Endothelial cell (in vitro differentiated cells): ENCODE data around the gene KLHL40. TPM values are rescaled to one million over a fixed set of nuclear protein-coding genes. Genes with fewer than 3 reads are reported as not detected.

Experiments
- DNase-seq: peaks from one replicate; pipeline ENCODE4 v3.0.0; 2021; ENCODE audit warnings: low spot score
- H3K27ac Mint-ChIP-seq: one replicate; pipeline ENCODE4 v1.8.0; 2021; ENCODE audit warnings: mixed read lengths, inconsistent platforms; ENCODE audit not compliant: unreplicated experiment
- H3K27me3 Mint-ChIP-seq: one replicate; pipeline ENCODE4 v1.8.0; 2021; ENCODE audit warnings: mild to moderate bottlenecking, moderate library complexity, mixed read lengths, inconsistent platforms; ENCODE audit not compliant: unreplicated experiment
- H3K36me3 Mint-ChIP-seq: one replicate; pipeline ENCODE4 v1.8.0; 2021; ENCODE audit warnings: mild to moderate bottlenecking, low read depth, mixed read lengths, inconsistent platforms; ENCODE audit not compliant: unreplicated experiment
- H3K4me1 Mint-ChIP-seq: one replicate; pipeline ENCODE4 v1.8.0; 2021; ENCODE audit warnings: mild to moderate bottlenecking, mixed read lengths, inconsistent platforms; ENCODE audit not compliant: unreplicated experiment
- H3K4me3 Mint-ChIP-seq: one replicate; pipeline ENCODE4 v1.8.0; 2021; ENCODE audit warnings: mild to moderate bottlenecking, mixed read lengths, inconsistent platforms; ENCODE audit not compliant: unreplicated experiment
- H3K9me3 Mint-ChIP-seq: one replicate; pipeline ENCODE4 v1.8.0; 2021; ENCODE audit warnings: mixed read lengths, inconsistent platforms; ENCODE audit not compliant: unreplicated experiment
- CTCF ChIP-seq: fragments of 200-600 bp; sonication (generic); IDR thresholded peaks from one replicate; pipeline ENCODE4 v1.5.0; 2021; ENCODE audit warnings: antibody characterized with exemption; ENCODE audit not compliant: unreplicated experiment
- total RNA-seq: library from RNA; stranded (reverse); fragmentation: NEBNext Ultra II Directional; extraction: Animal tissue kit (Norgen Biotek cat#: 25700); gene quantifications from one replicate; pipeline ENCODE4 v1.2.1, GENCODE V29; 2021; ENCODE audit not compliant: unreplicated experiment

Gene KLHL40
- total RNA-seq, 1 donor from 2014 or later, result not detected

DNA sequence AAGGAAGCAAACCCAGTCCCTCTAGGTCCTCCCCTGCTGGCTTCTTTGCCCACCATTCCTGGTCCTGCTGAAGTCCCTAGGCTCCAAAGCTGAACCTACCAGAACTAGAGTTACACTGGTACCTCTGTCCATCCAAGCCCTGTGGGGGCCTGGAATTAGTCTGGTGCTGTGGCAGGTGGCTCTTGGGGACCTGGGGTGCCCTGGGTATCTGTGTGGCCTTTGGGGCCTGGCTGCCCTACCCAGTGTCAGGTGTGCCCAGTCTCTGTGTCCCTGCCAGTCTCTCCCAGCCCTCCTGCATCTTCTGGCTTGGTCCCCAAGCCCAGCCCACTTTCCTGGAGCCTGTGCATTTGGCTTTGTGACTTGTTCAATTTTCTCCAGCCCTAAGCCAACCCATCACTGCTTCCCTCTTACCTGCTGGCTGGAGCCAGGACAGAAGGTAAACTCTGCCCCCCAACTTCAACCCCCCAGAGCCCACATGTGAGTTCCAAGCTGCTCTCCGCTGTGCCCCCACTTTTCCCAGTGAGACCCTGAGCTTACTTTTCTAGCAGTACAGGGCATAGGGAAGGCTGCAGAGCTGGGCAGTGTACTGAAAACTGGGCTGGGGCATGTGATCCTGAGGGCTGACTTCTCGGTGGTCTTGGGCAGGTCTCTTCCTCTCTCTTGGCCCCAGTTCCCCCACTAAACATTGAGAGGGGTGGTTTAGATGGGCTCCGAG is 45.5 kb downstream of the KLHL40 start:
- Mint-ChIP-seq H3K9me3 (no peaks in the 10 kb centered on the region), H3K27me3 (peaks cover 9% of the 10 kb centered on the region), H3K4me1 (no peaks in the 10 kb centered on the region), H3K36me3 (no peaks in the 10 kb centered on the region), H3K27ac (no peak overlapping the region), H3K4me3 (no peak overlapping the region)
- no peak for DNase-seq
- no peak for TF ChIP-seq CTCF

DNA sequence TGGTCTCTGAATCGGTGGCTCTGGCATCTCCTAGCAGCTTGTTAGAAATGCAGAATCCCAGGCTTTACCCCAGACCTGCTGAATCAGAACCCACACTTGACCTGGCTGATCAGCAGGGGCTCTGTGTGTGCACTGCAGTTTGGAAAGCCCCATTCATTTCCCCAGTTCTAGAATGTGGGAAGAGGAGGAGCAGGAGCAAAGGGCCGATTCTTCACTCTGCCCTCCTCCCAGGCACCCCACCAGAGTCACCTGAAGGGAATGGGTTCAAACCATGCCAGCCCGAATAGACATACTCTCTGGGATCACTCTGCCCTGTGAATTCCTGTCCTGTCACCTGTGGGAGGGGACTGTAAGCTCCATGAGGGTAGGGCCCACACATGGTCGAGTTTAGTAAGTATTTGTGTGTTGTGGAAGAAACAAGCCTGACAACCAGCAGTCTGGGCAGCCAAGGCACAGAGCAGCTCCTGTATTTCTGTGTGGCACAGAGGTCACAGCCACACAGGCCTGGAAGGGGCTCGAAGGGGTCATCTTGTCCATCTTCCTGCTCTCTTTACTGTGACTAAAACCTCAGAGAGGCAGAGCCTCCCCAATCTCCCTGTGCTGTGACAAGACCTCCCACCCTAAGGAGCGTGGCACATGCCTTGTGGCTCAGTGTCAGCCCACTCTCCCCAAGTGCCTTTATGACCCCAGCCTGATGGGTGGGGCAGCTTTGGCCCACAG is 46.3 kb downstream of the KLHL40 start:
- no peaks in the 10 kb centered on the region for H3K4me1 Mint-ChIP-seq
- no peak overlapping the region for H3K4me3 Mint-ChIP-seq
- H3K9me3 Mint-ChIP-seq, result no peaks in the 10 kb centered on the region
- no peak overlapping the region for H3K27ac Mint-ChIP-seq
- DNase-seq, result no peak
- H3K27me3 Mint-ChIP-seq, result peaks cover 9% of the 10 kb centered on the region
- TF ChIP-seq CTCF, result no peak
- no peaks in the 10 kb centered on the region for H3K36me3 Mint-ChIP-seq

DNA sequence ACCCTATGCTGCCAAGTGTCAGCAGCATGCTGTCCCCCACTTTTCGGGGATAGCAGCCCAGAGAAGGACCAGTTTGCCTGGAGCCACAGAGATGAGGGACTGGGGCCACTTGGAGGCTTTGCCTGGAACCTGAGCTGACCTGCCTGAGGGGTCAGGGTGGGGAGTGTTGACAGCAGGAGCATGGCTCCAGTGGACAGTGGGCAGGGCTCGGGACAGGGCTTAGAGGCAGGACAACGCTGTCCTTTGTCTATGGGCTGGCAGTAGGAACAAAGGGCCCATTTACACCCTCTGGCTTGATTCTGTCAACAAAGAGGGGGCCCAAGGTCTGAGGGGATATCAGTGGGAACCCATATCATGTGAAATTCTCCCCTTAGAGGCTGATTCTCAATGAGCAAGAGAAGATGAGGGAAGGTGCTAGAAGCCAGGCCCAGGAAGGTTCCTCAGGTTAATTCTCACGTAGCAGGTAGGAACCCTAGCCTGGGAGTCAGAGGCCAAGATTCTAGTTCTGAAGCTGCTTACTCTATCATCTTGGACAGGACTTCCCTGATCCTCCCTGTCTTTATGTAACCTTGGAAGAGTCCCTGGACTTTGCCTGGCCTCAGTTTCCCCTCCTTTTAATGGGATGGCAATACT is 47.0 kb downstream of the KLHL40 start:
- no peak overlapping the region for H3K27ac Mint-ChIP-seq
- no peak for TF ChIP-seq CTCF
- H3K9me3 Mint-ChIP-seq, result no peaks in the 10 kb centered on the region
- no peak overlapping the region for H3K4me3 Mint-ChIP-seq
- H3K4me1 Mint-ChIP-seq, result no peaks in the 10 kb centered on the region
- DNase-seq, result no peak
- no peaks in the 10 kb centered on the region for H3K36me3 Mint-ChIP-seq
- peaks cover 11% of the 10 kb centered on the region for H3K27me3 Mint-ChIP-seq

- Mint-ChIP-seq H3K4me3 (no peak overlapping the region), H3K27ac (no peak overlapping the region), H3K9me3 (no peaks in the 10 kb centered on the region), H3K4me1 (no peaks in the 10 kb centered on the region), H3K36me3 (no peaks in the 10 kb centered on the region), H3K27me3 (peaks cover 11% of the 10 kb centered on the region)
- peak; percentile 20 for TF ChIP-seq CTCF
- DNase-seq, result peak; percentile 31
Observed at GRCh38 chr3:42732829-42733459, 47.6 kb downstream of the KLHL40 start.
